Suppressor macrophage treated with lipopolysaccharide for 4 hours (primary cell): ENCODE results near the gene FAM120A.

Source experiments
- DNase-seq: peaks from one replicate; pipeline ENCODE4 v3.0.0-alpha.2; 2020

FAM120A gene

DNA sequence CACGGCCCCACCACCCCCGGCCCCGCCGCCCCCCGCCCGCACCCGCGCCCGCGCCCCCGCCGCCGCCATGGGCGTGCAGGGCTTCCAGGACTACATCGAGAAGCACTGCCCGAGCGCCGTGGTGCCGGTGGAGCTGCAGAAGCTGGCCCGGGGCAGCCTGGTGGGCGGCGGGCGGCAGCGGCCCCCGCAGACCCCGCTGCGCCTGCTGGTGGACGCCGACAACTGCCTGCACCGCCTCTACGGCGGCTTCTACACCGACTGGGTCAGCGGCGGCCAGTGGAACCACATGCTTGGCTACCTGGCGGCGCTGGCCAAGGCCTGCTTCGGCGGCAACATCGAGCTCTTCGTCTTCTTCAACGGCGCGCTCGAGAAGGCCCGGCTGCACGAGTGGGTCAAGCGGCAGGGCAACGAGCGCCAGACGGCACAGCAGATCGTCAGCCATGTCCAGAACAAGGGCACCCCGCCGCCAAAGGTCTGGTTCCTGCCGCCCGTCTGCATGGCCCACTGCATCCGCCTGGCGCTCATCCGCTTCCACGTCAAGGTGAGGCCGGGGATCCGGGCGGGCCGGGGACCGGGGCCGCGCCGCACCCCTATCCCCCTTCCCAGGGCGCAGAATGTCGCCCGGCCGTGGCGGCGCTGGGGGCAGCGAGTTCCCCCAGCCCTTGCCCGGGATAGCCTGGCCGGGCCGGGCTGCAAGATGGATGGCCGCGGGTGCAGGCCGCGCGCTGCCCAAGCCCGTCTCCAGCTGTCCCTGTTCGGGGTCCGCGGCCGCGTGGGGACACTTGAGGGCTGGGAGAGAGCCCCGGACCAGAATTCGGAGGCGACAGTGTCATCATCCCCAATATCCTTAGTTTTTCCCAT lies 594 bp downstream of the FAM120A start:
- peak; percentile 41 for DNase-seq

DNA sequence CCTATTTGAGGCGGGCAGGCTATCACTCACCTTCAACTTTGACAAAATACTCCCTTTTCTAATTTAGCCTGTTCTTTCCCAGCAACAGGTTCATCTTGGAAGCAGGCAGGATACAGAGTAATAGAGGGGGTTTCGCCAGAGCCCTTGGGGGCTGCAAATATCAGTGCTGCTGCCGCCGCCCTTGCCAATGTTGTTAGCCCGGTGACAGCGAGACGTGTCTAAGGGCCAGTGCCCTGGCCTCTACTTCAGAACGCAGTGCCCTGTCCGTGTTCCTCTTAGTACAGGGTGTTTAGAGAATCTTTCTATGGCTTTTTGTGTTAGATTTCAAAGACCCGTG lies 1.2 kb downstream of the FAM120A start:
- no peak for DNase-seq

DNA sequence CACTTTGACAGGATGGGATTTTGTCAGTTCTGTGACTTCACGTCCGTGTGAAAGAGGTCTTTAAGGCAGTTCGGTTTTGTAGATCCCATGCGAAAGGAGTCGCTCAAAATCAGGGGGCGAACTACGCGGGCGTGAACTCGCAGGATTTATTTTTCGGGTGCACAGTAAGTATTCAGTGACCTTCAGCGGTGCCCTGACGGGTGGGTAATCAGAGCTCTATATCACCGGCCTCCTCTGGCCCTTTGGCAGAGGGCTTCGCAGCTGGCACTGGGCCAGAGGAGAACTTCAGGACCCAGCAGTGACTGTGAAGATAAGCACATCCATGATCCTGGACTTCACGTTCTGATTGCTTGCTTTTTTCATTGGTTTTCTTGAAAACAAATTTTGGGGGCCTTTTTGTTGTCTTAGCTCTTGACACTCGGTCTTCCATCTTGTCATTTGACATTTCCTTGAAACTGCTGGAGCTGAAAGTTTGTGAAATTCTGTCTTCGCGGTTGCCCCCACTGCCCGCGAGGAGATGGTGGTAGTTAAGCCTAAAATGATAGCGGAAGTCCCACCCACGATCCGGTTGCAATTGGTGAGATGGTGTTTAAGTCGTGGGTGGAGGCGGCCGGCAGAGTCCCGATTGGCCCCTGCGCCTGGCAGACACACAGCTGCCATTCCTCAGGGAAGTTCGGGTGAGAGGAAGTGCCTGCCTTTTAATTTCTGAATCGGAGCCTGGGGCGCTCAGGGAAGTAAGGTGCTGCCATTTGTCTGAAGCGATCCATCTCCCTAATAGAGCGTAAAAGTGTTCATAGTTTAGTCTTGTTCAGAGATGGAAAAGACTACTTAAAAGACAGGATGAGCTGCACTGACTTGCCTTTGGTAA lies 1.8 kb downstream of the FAM120A start, which contains the start of gene FAM120AOS:
TSS of gene FAM120AOS (minus strand) at position 535 of the 868 bp plus-strand sequence. CDS start 872 bp downstream, outside the sequence.
- peak; percentile 96 for DNase-seq

DNA sequence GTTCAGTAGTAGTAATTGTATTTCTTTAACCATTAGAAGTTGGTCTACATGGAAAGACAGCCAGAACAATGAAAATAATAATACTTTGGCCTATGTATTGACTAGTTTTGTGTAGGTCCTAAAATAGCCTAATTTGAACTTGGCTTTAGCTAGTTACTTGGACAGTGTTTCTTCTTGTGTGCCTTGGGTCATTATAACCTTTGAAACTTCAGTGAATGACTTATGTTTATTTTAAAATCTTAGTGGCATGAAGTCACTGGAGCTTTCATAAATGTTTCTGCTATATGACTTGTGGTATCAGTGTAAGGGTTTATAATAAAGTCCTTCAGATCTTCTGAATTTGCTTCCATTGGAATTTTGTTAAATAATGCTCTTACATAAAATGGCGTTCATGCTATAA lies 4.5 kb downstream of the FAM120A start:
- DNase-seq: no peak

DNA sequence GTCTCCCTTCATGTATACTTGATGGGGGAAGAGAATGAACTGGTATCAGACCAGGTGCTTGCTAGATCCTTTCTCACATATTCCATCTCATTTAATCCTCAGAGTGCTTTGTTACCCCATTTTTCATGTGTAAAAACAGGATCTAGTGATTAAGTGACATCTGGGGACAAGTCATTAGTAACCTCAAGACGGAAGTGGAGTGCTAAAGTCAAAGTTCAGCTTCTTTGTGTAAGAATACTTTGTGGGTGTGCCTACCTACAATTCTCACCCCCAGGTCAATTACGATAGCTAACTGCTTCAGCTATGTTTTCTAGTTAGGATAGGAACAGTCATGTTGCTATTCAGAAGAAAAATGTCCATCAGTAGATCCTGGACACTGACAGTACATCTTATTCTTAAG lies 5.0 kb downstream of the FAM120A start:
- DNase-seq: peak; percentile 67

DNA sequence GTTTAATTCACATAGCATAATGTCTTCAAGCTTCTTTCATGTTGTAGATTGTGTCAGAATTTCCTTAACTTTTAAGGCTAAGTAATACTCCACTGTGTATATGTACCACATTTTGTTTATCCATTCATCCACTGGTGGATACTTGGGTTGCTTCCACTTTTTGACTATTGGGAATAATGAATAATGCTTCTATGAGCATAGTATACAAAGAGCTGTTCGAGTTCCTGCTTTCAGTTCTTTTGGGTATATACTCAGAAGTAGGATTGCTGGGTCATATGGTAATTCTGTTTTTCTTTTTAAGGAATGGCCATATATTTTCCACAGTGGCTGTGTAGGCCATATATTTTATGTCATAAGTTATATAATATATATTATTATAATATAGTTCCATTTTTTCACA lies 5.5 kb downstream of the FAM120A start:
- peak; percentile 49 for DNase-seq

DNA sequence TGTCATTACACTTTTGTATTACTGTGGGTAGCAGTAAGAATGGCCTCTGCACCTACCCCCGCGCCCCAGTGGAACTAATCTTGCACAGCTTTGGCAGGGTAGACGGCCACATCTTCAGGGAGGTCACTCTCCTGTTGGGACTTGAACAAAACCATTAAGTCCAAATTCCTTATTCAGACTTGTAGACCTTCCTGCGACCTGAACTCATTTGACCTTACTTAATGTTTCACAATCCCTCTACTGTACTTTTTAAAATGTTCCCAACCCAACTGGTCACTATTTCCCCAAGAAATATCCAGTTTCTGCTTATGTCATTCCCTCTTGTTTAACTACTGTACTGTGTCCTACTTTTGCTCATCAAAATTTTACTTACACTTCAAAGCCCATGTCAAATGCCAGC lies 7.2 kb downstream of the FAM120A start:
- DNase-seq: peak; percentile 53

DNA sequence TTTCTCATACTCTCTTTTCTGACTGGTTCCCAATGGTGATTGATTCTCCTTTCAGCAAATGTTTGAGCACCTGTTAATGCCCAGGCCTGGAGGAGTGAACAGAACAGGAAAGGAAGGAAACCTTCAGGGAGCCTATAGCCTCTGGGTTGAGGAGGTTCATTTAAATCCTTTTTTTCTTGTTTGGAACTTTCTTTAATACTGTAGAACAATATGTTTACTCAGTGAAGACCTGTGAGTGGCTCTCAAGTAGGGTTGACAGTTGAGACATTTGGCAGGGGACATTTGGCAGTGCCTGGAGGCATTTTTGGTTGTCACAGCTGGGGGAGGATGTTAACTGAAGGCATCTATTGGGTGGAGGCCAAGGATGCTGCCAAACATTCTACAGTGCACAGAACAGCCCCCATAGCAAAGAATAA lies 8.0 kb downstream of the FAM120A start:
- DNase-seq: no peak

DNA sequence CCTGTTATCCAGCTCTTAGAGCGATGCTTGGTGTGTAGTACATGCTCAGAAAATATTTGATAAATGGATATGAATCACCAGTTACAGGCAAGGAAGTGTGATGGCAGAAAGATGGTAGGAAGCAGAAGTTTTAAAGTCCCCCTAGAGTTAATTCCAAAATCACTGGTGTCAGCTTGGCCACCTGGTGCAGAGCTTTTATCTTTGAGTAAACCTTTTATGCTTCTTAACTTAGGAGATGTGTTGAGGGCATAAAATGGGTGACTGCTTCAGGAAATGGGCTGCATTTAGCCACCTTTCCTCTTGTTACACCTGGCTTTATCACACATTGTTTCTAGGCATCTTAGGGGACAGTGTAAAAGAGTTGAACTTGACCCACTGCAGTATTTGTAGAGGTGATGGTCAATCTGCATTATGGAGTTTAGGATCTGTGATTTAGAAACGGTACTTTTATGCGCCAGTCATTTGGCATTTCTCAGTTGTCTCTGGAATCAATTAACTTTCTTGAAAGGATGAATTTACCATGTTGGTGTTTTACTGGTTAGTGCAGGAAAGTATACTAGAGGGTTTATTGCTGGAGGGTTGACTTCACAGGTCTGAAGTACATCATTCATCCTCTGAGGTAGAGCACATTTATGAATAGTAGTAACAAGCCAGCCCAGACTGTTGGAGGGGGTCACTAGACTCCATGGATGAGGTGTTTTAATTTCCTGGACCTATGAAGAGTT lies 9.4 kb downstream of the FAM120A start:
- DNase-seq: no peak

DNA sequence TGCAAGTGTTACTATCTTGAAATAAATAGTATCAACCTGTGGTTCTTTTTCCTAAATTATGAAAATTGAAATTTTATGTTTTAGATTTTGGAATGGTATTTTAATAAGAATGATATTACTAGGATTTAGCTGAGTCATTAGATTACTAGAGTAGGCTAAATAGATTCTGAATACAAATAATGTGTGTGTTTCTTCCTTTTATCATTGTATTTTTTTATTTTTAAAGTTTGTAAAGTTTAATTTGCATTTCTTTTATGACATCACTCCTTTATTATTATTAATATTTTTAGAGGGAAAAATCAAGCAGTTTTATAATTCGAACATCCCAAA lies 9.9 kb downstream of the FAM120A start:
- DNase-seq: no peak

DNA sequence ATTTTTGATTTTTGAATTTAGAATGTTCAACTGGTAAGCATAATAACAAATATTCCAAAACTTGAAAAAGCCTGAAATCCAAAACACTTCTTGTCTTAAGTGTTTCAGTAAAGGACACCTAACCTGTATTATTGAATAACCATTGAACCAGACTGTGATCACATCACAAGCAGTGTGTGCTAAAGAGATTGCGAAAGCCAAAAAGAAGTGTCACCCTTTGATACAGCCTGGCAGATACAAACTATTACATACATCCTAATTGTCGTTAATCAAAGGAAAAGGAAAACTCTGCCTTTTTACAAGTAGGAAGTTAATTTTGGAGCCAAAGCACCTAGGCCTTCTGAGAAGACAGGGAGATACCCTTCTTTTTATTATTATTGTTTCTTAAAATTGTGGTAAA lies 10.3 kb downstream of the FAM120A start:
- peak; percentile 30 for DNase-seq

DNA sequence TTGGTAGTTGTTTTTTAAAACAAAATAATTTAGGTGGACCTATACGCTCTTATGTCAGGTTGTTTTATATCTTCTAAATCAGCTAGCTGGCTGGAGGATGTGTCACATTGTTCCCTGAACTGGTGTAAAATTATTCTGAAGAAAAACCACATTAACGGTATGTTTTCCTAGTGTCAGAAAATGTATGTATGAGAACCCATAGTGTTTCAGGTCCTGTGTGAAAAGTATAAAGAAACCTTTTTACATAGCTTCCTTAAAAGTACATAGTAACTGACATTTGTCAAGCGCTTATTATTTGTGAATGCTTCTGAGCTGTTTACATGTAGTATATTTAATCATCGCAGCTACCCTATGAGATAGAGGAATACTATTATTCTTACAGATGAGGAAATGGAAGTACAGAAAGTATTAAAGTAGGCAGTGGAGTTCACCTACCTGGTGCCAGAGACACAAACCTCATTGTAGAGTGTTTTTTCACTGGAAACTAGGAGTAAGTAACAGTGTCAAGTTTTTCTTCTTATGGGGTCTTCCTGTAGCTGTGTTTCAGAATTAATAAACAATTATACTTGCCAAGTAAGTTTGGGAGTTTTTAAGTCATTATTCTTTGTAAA lies 12.3 kb downstream of the FAM120A start:
- DNase-seq: no peak

DNA sequence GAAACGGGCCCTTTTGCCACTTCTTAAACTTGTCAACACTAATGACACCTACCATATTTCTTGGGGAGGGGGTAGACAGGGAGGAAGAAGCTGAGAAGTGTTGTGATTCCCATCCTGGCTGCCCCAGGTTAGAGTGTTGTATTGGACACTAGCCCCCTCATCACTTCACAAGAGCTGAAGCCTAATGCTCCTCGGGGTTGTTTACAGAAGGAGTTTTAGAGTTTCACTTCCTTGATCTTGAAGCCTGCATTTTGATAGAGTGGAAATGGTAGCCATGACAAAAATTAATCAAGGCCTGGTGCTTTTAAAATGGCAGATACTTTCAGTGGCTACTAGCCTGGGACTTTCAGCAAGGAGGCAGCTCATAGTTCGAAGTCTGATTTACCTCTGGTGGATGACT lies 12.9 kb downstream of the FAM120A start:
- DNase-seq: peak; percentile 59

DNA sequence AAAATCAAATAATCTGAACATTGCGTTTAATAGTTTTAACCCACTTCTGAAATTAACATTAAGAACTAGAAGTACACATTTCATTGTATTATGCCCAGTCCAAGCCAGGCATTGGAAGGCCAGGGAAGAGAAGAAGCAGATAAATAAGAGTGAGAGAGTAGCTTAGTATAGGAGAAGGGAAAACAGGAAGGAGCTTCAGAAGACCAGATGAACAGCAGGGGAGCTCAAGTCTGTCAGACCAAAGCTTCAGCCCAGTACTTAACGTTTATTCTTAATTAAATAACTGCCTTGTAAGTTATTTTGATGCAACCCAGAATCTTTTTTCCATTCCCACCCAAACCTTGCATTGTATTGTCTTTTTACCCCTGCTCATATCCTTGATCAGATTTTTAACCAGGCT lies 13.4 kb downstream of the FAM120A start:
- DNase-seq: no peak

DNA sequence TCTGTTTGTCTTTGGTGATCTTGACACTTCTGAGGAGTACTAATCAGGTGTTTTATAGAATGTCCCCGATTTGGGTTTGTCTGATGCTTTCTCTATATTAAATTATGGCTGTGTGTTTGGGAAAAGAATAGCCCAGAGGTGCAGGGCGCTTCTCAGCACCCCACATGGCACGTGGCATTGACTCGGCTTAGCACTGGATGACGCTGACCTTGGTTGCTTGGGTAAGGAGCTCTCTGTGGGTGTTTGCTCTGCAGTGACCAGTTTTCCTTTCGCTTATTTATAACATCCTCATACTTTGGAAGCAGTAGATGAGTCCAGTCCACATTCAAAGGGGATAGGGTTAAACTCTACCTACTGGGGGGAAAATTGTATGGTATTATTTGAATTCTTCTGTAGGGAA lies 14.4 kb downstream of the FAM120A start:
- DNase-seq: peak; percentile 49

DNA sequence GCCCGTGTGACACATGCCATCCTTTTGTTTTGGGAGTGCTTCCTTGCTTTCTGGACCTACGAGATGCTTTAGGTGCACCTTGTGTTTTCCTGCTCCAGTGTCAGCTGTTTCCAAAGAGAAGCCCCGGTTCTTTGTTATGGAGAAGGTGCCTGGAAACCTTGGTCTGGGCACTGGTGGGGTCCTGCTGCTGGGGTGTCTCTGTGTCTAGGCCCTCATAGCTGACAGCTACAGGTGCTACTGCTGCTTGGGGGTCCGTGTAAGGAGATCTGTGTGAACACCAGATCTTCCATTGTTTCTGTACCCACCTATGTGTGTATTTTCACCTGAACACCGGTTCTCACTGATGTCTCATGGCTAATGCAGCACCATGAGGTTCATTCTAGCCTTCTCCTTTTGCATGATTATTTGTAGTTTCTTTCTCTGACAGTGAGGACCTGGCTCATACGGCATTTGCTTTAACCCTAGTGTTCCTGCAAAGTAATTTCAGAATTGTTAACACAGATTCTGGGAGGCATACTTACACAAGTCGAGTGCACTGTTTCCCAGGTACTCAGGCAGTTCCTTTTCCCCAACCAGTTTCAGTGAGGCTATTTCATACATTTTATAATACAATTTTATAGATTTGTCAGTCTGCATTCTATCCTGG lies 15.1 kb downstream of the FAM120A start:
- DNase-seq: no peak

DNA sequence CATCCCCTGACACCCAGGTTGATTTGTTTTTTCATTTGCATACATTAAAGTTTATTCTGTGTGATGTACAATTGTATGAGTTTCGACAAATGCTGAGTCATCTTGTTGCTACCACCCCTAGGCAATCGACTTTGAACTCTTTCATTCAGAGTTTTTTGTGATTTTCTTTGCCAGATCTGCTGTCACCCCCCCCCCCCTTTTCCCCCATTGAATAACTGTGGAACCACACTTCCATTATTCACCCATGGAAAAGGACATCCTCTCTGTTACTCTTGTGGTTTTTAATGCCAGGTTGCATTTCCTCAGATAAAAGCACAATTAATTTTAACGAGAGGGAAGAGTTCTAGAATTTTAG lies 15.6 kb downstream of the FAM120A start:
- no peak for DNase-seq

DNA sequence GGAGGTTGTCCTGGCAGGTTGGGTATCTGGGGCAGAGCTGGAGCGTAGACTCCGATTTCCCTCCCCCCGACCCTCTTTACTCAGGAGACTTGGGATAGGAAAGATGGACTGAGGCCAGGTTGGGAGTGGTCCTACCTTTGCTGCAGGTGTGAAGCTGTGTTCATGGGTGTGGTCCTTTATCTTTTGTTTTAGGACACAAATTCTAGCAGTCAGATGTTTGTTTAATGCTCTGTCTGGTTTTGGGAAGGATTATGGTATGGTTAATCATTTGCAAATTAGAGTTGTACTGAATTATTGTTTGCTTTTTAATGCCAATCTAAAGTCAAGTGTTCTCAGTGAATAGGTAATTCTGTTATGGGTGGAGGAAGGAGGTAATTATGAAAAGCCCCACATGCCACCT lies 16.0 kb downstream of the FAM120A start:
- DNase-seq: no peak

DNA sequence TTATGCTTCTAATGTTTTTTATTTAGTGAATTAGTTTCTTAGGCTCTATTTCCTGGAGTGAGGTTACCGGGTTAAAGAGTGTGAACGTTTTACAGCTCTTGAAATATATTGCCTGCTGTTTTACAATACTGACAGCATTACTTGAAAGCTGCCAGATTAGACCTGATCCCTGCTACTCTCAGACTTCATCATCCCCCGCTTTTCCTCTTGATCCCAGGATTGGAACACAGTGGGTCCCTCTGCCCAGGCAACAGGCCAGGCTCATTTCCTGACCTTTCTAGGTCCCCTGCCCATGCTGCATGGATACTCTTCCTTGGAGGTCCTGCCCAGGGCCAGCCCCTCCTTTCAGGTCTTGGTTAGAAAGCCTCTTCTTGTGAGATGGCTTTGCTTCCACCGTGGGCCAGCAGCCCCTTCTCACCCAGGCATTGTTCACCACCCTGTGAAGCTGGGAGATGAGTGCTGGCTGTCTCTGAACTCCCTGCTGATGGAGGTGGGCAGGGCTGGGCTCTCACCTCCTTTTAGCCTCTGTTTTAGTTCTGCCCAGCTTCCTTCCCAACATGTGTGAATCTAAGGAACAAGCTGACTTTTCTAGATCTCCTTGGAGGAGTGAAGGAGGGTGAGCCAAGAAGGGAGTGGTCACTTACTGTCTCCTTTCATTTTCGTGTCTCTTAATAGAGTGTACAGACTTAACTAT lies 17.4 kb downstream of the FAM120A start:
- DNase-seq: peak; percentile 52

DNA sequence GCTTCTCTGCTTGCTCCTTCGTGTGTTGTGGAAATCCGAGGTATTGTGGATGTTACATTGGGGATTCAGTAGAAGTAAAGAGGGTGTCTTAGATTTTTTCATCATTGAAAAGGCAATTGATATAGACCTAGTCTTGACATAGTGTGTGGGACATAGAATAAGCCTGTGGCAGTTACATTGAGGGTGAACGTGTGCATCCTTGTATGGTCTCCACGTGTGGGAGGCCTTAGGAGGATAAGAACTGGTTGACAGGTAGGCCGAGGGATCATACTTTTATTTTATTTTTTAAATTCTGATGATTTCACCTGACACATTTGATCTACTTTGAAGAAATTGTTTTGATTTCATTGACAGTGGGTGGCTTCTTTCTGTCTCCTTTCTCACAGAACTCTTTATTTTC lies 18.9 kb downstream of the FAM120A start:
- DNase-seq: no peak

DNA sequence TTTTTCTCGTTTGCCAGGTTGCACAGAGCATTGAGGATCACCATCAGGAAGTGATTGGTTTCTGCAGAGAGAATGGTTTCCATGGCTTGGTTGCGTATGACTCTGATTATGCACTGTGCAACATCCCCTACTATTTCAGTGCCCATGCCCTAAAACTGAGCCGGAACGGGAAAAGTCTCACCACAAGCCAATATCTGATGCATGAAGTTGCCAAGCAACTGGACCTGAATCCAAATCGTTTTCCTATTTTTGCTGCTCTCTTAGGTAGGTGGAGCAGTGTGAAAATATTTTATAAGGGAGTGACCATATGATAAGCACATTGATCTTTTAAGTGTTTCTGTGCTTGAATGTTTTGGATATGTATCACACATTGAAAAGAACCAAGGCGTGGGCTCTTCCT lies 19.6 kb downstream of the FAM120A start:
- DNase-seq: no peak

DNA sequence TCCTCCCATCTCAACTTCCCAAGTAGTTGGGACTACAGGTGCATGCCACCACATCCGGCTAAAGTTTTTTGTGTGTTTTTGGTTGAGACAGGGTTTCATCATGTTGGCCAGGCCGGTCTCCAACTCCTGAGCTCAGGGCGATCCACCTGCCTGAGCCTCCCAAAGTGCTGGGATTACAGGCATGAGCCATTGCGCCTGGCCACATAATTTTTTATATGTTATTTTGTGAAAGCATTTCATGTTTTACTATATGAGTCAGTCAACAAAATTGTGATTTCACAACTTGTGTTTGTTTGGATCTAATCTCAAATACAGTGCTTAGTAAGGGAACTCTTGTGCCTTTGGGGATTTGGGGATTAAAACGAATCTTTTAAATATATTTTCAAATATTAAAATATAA lies 21.9 kb downstream of the FAM120A start:
- no peak for DNase-seq
